GM12878 (cell line): ENCODE results near the gene PACS2. TPM values are rescaled to one million over a fixed set of nuclear protein-coding genes. Genes with fewer than 3 reads are reported as not detected.

ENCODE experiments used
- BCL11A ChIP-seq: IDR thresholded peaks from 2 replicates; pipeline ENCODE4 v1.6.1; 2011; ENCODE audit warnings: low read depth, low read length
- CHD2 ChIP-seq: IDR thresholded peaks from 2 replicates; pipeline ENCODE4 v1.6.1; 2011; ENCODE audit warnings: low read depth, low read length, improper control_type of control experiment, borderline replicate concordance
- CREB1 ChIP-seq: IDR thresholded peaks from 2 replicates; pipeline ENCODE4 v1.6.1; 2012; ENCODE audit warnings: low read depth, mild to moderate bottlenecking, inconsistent platforms
- EGR1 ChIP-seq, 2 experiments: IDR thresholded peaks; 1 replicate in 1 of 2; 2 replicates in 1 of 2; pipeline ENCODE4 v1.6.1; 2011 to 2012; ENCODE audit warnings: low read depth in 2 of 2, low read length in 2 of 2, borderline replicate concordance in 1 of 2, mild to moderate bottlenecking in 1 of 2, moderate library complexity in 1 of 2
- ETV6 ChIP-seq, 2 experiments: fragments of 450-650 bp in 1 of 2; IDR thresholded peaks in 1 of 2; conservative IDR thresholded peaks in 1 of 2; 2 replicates each; pipeline ENCODE4 v1.6.1; 2014; ENCODE audit warnings: antibody characterized with exemption in 1 of 2, borderline replicate concordance in 1 of 2, low read depth in 1 of 2, mild to moderate bottlenecking in 1 of 2, moderate library complexity in 1 of 2
- MTA3 ChIP-seq: IDR thresholded peaks from 2 replicates; pipeline ENCODE4 v1.6.1; 2012; ENCODE audit warnings: low read length, inconsistent platforms, borderline replicate concordance
- RAD21 ChIP-seq: IDR thresholded peaks from 2 replicates; pipeline ENCODE4 v1.6.1; 2011; ENCODE audit warnings: mild to moderate bottlenecking, low read depth, low read length, moderate library complexity; ENCODE audit not compliant: insufficient read depth
- RELA ChIP-seq: fragments of 450-650 bp; IDR thresholded peaks from 2 replicates; pipeline ENCODE4 v1.8.0; 2014; ENCODE audit warnings: borderline replicate concordance; ENCODE audit not compliant: partially characterized antibody
- RUNX3 ChIP-seq: IDR thresholded peaks from 2 replicates; pipeline ENCODE4 v1.6.1; 2012; ENCODE audit warnings: low read length, inconsistent platforms
- YY1 ChIP-seq: IDR thresholded peaks from 2 replicates; pipeline ENCODE4 v1.6.1; 2011; ENCODE audit warnings: low read depth, mild to moderate bottlenecking, low read length
- ZNF274 ChIP-seq: IDR thresholded peaks from one replicate; pipeline ENCODE4 v1.8.0; 2011; ENCODE audit not compliant: insufficient read length, insufficient read depth
- ZNF384 ChIP-seq: IDR thresholded peaks from 2 replicates; pipeline ENCODE4 v1.6.1; 2012; ENCODE audit warnings: low read depth, mild to moderate bottlenecking, low read length, improper control_type of control experiment, borderline replicate concordance
- ZNF622 ChIP-seq: fragments of 450-650 bp; IDR thresholded peaks from 2 replicates; pipeline ENCODE4 v1.6.1; 2017; ENCODE audit warnings: mild to moderate bottlenecking, inconsistent platforms
- polyA plus RNA-seq, 11 experiments: library from polyadenylated mRNA; depleted of rRNA in 4 of 11; unstranded in 6 of 11; stranded (reverse) in 5 of 11; fragments of >200 nt; fragmentation: Nextera tagmentation in 4 of 11; fragmentation: Illumina TruSeq in 1 of 11; extraction: Ambion mirVana in 4 of 11; extraction: Trizol in 1 of 11; gene quantifications; 1 replicate in 1 of 11; 2 replicates in 10 of 11; pipeline versions ENCODE4 v1.2.1 to v1.2.3, GENCODE V29; 2011 to 2016; ENCODE audit warnings: inconsistent platforms in 2 of 11, missing spikeins in 2 of 11, low read depth in 1 of 11
- total RNA-seq, 4 experiments: library from RNA; depleted of rRNA in 3 of 4; stranded (reverse); fragments of >200 nt in 3 of 4; fragmentation: Illumina TruSeq in 1 of 4; extraction: Trizol in 1 of 4; gene quantifications; 2 replicates each; pipeline versions ENCODE4 v1.2.1 to v1.2.3, GENCODE V29; 2013 to 2021
- TF ChIP-seq, protein P1 (sequence below): IDR thresholded peaks from 2 replicates; pipeline ENCODE4 v1.6.1; 2012; ENCODE audit warnings: low read depth, low read length, improper control_type of control experiment
- TF ChIP-seq, protein P2 (sequence below): fragments of 450-650 bp; formaldehyde crosslinking; IDR thresholded peaks from 2 replicates; pipeline ENCODE4 v1.5.0; 2022; ENCODE audit warnings: mild to moderate bottlenecking, missing genetic modification characterization
- TF ChIP-seq, protein P3 (sequence below): IDR thresholded peaks from 2 replicates; pipeline ENCODE4 v1.6.1; 2011; ENCODE audit warnings: borderline replicate concordance, low read depth, mild to moderate bottlenecking, moderate library complexity, mixed read lengths, low read length; ENCODE audit not compliant: insufficient read depth; ENCODE audit errors: extremely low read length
- TF ChIP-seq, protein P4 (sequence below): IDR thresholded peaks from 2 replicates; pipeline ENCODE4 v1.6.1; 2011; ENCODE audit warnings: borderline replicate concordance, low read depth, mild to moderate bottlenecking, moderate library complexity, low read length; ENCODE audit not compliant: insufficient read depth, poor library complexity, severe bottlenecking
- TF ChIP-seq, protein P5 (sequence below): IDR thresholded peaks from 2 replicates; pipeline ENCODE4 v1.6.1; 2011; ENCODE audit warnings: low read depth, low read length, improper control_type of control experiment, borderline replicate concordance

The PACS2 gene
- total and polyA plus RNA-seq, 10 of the 15 experiments (the other 5 are each of a cell fraction or from before 2014, with no cell fraction given): 0.21 to 37.3 (median 9.4) TPM

DNA sequence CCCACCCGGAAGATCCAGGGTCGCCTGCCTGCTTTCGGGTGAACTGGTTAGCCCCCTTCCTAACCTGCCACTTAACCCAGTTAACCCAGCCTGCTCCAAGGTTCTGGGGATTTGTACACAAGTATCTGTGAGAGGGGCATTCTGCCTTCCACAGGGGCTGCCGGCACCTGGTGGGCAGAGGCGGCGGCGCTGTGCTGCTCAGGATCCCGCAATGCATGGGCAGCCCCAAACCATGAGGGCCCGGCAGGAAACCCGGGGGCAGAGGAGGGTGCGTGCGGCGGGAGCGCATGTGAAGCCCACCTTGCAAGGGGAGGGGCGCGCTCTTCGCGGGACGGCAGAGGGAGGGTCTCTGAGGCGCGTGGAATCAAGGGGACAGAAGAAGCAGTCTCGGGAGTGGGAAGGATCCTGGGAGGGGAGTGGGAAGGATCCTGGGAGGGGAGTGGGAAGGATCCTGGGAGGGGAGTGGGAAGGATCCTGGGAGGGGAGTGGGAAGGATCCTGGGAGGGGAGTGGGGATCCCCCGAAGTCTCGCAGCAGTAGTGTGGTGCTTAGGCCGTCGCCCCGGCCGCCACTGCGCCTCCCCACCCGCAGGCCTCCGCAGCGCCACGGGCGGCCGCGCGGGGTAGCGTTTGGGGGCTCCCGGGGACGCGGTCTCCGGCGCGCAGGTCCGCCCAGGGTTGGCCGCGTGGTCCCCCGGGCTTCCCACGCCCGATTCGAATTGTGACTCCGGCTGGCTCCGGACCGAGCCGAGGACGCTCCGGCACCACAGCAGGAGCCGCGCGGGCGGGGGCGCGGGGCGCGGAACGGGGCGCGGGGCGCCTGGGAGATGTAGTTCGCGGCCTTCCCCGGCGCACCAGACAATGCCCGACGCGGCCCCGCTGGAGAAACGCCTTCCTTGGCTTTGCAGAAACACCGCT is 100.2 kb downstream of the PACS2 start (continued):
- TF ChIP-seq ZNF622 (no peak), BCL11A (no peak), ETV6 (conservative IDR thresholded peaks at IDR 0.05 in 1 of 2, IDR thresholded peaks at IDR 0.05 in 1 of 2; ENCODE audit: borderline replicate concordance in 1 of 2, low read depth in 1 of 2) (no peak), CREB1 (no peak), RAD21 (0 out of 2 replicates have a peak, but pooled peaks have one; percentile 22), ZNF384 (no peak), MTA3 (no peak), EGR1 (IDR thresholded peaks at IDR 0.05; ENCODE audit: borderline replicate concordance in 1 of 2, low read depth in 2 of 2, low read length in 2 of 2) (peak in 1 of 2 experiments; percentile 38; a peak in 1 of 3 replicates), RUNX3 (no peak), RELA (no peak), YY1 (peak; percentile 58), CHD2 (no peak), ZNF274 (no peak)
- TF ChIP-seq, protein P1, sequence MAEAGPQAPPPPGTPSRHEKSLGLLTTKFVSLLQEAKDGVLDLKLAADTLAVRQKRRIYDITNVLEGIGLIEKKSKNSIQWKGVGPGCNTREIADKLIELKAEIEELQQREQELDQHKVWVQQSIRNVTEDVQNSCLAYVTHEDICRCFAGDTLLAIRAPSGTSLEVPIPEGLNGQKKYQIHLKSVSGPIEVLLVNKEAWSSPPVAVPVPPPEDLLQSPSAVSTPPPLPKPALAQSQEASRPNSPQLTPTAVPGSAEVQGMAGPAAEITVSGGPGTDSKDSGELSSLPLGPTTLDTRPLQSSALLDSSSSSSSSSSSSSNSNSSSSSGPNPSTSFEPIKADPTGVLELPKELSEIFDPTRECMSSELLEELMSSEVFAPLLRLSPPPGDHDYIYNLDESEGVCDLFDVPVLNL: no peak
- TF ChIP-seq, protein P2, sequence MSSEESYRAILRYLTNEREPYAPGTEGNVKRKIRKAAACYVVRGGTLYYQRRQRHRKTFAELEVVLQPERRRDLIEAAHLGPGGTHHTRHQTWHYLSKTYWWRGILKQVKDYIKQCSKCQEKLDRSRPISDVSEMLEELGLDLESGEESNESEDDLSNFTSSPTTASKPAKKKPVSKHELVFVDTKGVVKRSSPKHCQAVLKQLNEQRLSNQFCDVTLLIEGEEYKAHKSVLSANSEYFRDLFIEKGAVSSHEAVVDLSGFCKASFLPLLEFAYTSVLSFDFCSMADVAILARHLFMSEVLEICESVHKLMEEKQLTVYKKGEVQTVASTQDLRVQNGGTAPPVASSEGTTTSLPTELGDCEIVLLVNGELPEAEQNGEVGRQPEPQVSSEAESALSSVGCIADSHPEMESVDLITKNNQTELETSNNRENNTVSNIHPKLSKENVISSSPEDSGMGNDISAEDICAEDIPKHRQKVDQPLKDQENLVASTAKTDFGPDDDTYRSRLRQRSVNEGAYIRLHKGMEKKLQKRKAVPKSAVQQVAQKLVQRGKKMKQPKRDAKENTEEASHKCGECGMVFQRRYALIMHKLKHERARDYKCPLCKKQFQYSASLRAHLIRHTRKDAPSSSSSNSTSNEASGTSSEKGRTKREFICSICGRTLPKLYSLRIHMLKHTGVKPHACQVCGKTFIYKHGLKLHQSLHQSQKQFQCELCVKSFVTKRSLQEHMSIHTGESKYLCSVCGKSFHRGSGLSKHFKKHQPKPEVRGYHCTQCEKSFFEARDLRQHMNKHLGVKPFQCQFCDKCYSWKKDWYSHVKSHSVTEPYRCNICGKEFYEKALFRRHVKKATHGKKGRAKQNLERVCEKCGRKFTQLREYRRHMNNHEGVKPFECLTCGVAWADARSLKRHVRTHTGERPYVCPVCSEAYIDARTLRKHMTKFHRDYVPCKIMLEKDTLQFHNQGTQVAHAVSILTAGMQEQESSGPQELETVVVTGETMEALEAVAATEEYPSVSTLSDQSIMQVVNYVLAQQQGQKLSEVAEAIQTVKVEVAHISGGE (CRISPR knock-in tag): no peak
- TF ChIP-seq, protein P3, sequence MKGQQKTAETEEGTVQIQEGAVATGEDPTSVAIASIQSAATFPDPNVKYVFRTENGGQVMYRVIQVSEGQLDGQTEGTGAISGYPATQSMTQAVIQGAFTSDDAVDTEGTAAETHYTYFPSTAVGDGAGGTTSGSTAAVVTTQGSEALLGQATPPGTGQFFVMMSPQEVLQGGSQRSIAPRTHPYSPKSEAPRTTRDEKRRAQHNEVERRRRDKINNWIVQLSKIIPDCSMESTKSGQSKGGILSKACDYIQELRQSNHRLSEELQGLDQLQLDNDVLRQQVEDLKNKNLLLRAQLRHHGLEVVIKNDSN: no peak
- TF ChIP-seq, protein P4, sequence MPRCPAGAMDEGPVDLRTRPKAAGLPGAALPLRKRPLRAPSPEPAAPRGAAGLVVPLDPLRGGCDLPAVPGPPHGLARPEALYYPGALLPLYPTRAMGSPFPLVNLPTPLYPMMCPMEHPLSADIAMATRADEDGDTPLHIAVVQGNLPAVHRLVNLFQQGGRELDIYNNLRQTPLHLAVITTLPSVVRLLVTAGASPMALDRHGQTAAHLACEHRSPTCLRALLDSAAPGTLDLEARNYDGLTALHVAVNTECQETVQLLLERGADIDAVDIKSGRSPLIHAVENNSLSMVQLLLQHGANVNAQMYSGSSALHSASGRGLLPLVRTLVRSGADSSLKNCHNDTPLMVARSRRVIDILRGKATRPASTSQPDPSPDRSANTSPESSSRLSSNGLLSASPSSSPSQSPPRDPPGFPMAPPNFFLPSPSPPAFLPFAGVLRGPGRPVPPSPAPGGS: no peak
- TF ChIP-seq, protein P5, sequence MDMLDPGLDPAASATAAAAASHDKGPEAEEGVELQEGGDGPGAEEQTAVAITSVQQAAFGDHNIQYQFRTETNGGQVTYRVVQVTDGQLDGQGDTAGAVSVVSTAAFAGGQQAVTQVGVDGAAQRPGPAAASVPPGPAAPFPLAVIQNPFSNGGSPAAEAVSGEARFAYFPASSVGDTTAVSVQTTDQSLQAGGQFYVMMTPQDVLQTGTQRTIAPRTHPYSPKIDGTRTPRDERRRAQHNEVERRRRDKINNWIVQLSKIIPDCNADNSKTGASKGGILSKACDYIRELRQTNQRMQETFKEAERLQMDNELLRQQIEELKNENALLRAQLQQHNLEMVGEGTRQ: no peak
